KMS-11 (cell line): ENCODE results near the gene DIPK1A.

Source experiments
- H2AFZ ChIP-seq: fragments of 200-600 bp; sonication (generic); 2 replicates; pipeline ENCODE4 v1.6.1; 2016; ENCODE audit warnings: antibody characterized with exemption, mixed run types, low read depth
- H3K27ac ChIP-seq: fragments of 200-600 bp; sonication (generic); 2 replicates; pipeline ENCODE4 v1.6.1; 2016; ENCODE audit warnings: mild to moderate bottlenecking, mixed run types
- H3K27me3 ChIP-seq: fragments of 200-600 bp; sonication (generic); 2 replicates; pipeline ENCODE4 v1.6.1; 2017; ENCODE audit warnings: mild to moderate bottlenecking, low read depth, mixed run types, moderate library complexity; ENCODE audit not compliant: insufficient read depth
- H3K36me3 ChIP-seq: fragments of 200-600 bp; sonication (generic); 2 replicates; pipeline ENCODE4 v1.6.1; 2017; ENCODE audit warnings: mild to moderate bottlenecking, mixed run types; ENCODE audit not compliant: insufficient read depth
- H3K4me1 ChIP-seq: fragments of 200-600 bp; sonication (generic); 2 replicates; pipeline ENCODE4 v1.6.1; 2016; ENCODE audit warnings: mild to moderate bottlenecking, low read depth, mixed run types; ENCODE audit not compliant: poor library complexity, severe bottlenecking
- H3K4me2 ChIP-seq: fragments of 200-600 bp; sonication (generic); 2 replicates; pipeline ENCODE4 v1.7.0; 2016; ENCODE audit warnings: mild to moderate bottlenecking, mixed run types
- H3K4me3 ChIP-seq: fragments of 200-600 bp; sonication (generic); IDR thresholded peaks from 2 replicates; pipeline ENCODE4 v1.6.1; 2017; ENCODE audit warnings: low read depth, low read length, mixed read lengths; ENCODE audit not compliant: insufficient read depth
- H3K79me2 ChIP-seq: fragments of 200-600 bp; sonication (generic); 2 replicates; pipeline ENCODE4 v1.6.1; 2016; ENCODE audit warnings: low read depth, mixed run types; ENCODE audit not compliant: insufficient read depth
- H3K9ac ChIP-seq: fragments of 200-600 bp; sonication (generic); 2 replicates; pipeline ENCODE4 v1.6.1; 2016; ENCODE audit warnings: mild to moderate bottlenecking, mixed run types
- H4K20me1 ChIP-seq: fragments of 200-600 bp; sonication (generic); 2 replicates; pipeline ENCODE4 v1.6.1; 2016; ENCODE audit warnings: mild to moderate bottlenecking, mixed run types; ENCODE audit not compliant: insufficient read depth
- CTCF ChIP-seq: fragments of 200-600 bp; sonication (generic); conservative IDR thresholded peaks from 2 replicates; pipeline ENCODE4 v1.6.1; 2017; ENCODE audit warnings: low read depth, mild to moderate bottlenecking, antibody characterized with exemption, low read length, moderate library complexity, mixed read lengths

Gene DIPK1A

GRCh38 chr1:93000291-93000690, 39.0 kb upstream of the DIPK1A start:
- no peaks in the 10 kb centered on the region for H3K36me3 ChIP-seq
- peak overlapping the region; percentile 91 for H3K4me2 ChIP-seq
- H3K4me1 ChIP-seq, result peaks cover 62% of the 10 kb centered on the region
- no peaks in the 10 kb centered on the region for H3K27me3 ChIP-seq
- peak overlapping the region; percentile 8; the same call in 1 of the 2 replicates for H2AFZ ChIP-seq
- H4K20me1 ChIP-seq, result no peaks in the 10 kb centered on the region
- no peak overlapping the region for H3K9ac ChIP-seq
- H3K79me2 ChIP-seq, result no peaks in the 10 kb centered on the region
- no peak for TF ChIP-seq CTCF
- no peak overlapping the region for H3K4me3 ChIP-seq
- H3K27ac ChIP-seq, result peak overlapping the region; percentile 40

GRCh38 chr1:92998821-92999220, 37.6 kb upstream of the DIPK1A start:
- H3K27ac ChIP-seq, result no peak overlapping the region
- no peaks in the 10 kb centered on the region for H3K27me3 ChIP-seq
- H3K79me2 ChIP-seq, result no peaks in the 10 kb centered on the region
- no peak for TF ChIP-seq CTCF
- H3K9ac ChIP-seq, result no peak overlapping the region
- H3K4me2 ChIP-seq, result no peak overlapping the region
- no peaks in the 10 kb centered on the region for H4K20me1 ChIP-seq
- H2AFZ ChIP-seq, result no peak overlapping the region
- H3K36me3 ChIP-seq, result no peaks in the 10 kb centered on the region
- H3K4me1 ChIP-seq, result peaks cover 52% of the 10 kb centered on the region
- H3K4me3 ChIP-seq, result no peak overlapping the region

GRCh38 chr1:92995441-92996430, 34.5 kb upstream of the DIPK1A start:
- no peaks in the 10 kb centered on the region for H3K27me3 ChIP-seq
- H3K79me2 ChIP-seq, result no peaks in the 10 kb centered on the region
- no peaks in the 10 kb centered on the region for H3K36me3 ChIP-seq
- H2AFZ ChIP-seq, result no peak overlapping the region
- no peak overlapping the region for H3K9ac ChIP-seq
- no peak for TF ChIP-seq CTCF
- H3K4me1 ChIP-seq, result peaks cover 35% of the 10 kb centered on the region
- H3K27ac ChIP-seq, result no peak overlapping the region
- no peaks in the 10 kb centered on the region for H4K20me1 ChIP-seq
- H3K4me3 ChIP-seq, result no peak overlapping the region
- no peak overlapping the region for H3K4me2 ChIP-seq

- Histone ChIP-seq H3K27me3 (no peaks in the 10 kb centered on the region), H3K36me3 (no peaks in the 10 kb centered on the region), H4K20me1 (no peaks in the 10 kb centered on the region), H3K27ac (no peak overlapping the region), H3K4me3 (no peak overlapping the region), H3K79me2 (no peaks in the 10 kb centered on the region), H3K4me1 (peaks cover 27% of the 10 kb centered on the region), H3K4me2 (no peak overlapping the region), H3K9ac (no peak overlapping the region), H2AFZ (no peak overlapping the region)
- TF ChIP-seq CTCF, result peak; percentile 77
These were observed 32.9 kb upstream of the DIPK1A start for GRCh38 chr1:92994105-92994712.
